SU-DHL-6 (cell line): Measurements from ENCODE around the gene MPZL1.
"Not testable (repeated sequence)": the region's sequence is repeated elsewhere in the genome, so short reads cannot be mapped to it uniquely, and the experiment has no call there.

Source experiments
- CTCF ChIP-seq: fragments of 200-600 bp; sonication (generic); IDR thresholded peaks from one replicate; pipeline ENCODE4 v1.5.1; 2017; ENCODE audit warnings: antibody characterized with exemption, mild to moderate bottlenecking, low read length, moderate library complexity; ENCODE audit not compliant: insufficient read depth, poor library complexity, severe bottlenecking
- EZH2phosphoT487 ChIP-seq: fragments of 200-600 bp; sonication (generic), shearing (Covaris generic); conservative IDR thresholded peaks from 2 replicates; pipeline ENCODE4 v1.6.1; 2018; ENCODE audit warnings: mild to moderate bottlenecking, antibody characterized with exemption, low read length, moderate library complexity, mixed read lengths

GRCh38 chr1:167830668-167831067 is 108.9 kb downstream of the MPZL1 start:
- not testable (repeated sequence) for TF ChIP-seq CTCF, EZH2phosphoT487
